Measurements from ENCODE around the gene ANKRD13C.

DNA sequence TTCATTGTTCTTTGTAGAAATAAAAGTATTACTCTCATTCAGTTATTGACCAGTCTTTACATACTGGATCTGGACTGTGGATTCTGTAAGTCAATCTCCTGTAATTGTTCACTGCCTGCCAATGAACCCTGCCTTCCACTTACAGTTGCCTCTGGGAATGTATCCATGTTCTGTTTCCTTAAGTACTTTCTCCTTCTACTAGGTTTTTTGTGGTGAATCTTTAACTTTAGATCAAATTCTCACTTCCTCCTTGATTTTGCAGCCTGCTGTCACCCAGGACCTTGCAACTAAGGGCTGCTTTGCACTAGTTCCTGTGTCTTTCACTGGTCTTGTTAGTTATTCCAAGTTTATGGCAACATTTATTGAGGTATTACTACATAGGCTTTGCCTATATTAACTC lies 28.2 kb upstream of the ANKRD13C start:
- no peak for TF ChIP-seq POLR2A (IDR thresholded peaks at IDR 0.05)
- TF ChIP-seq, protein P1, sequence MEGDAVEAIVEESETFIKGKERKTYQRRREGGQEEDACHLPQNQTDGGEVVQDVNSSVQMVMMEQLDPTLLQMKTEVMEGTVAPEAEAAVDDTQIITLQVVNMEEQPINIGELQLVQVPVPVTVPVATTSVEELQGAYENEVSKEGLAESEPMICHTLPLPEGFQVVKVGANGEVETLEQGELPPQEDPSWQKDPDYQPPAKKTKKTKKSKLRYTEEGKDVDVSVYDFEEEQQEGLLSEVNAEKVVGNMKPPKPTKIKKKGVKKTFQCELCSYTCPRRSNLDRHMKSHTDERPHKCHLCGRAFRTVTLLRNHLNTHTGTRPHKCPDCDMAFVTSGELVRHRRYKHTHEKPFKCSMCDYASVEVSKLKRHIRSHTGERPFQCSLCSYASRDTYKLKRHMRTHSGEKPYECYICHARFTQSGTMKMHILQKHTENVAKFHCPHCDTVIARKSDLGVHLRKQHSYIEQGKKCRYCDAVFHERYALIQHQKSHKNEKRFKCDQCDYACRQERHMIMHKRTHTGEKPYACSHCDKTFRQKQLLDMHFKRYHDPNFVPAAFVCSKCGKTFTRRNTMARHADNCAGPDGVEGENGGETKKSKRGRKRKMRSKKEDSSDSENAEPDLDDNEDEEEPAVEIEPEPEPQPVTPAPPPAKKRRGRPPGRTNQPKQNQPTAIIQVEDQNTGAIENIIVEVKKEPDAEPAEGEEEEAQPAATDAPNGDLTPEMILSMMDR (IDR thresholded peaks at IDR 0.05), result no peak
- no peak for TF ChIP-seq EP300 (IDR thresholded peaks at IDR 0.05)
